ENCODE data around the gene RAPH1.

The RAPH1 gene

GRCh38 chr2:203347375-203347774 is 187.7 kb downstream of the RAPH1 start:
- DNase-seq: no peak

- no peak for DNase-seq
Measured at GRCh38 chr2:203346612-203347011, 188.5 kb downstream of the RAPH1 start.

- DNase-seq: no peak
Measured at GRCh38 chr2:203344667-203345066, 190.4 kb downstream of the RAPH1 start.

Measured in hippocampal formation (tissue), 2 donors.